K562 (cell line): ENCODE results near the gene FDX2. TPM values are rescaled to one million over a fixed set of nuclear protein-coding genes. Genes with fewer than 3 reads are reported as not detected.

Source experiments
- AFF1 ChIP-seq, 2 experiments: fragments of 450-650 bp; IDR thresholded peaks; 2 replicates each; pipeline ENCODE4 v1.6.1; 2018; ENCODE audit warnings: mild to moderate bottlenecking in 2 of 2, low read depth in 1 of 2; ENCODE audit not compliant: partially characterized antibody in 2 of 2
- ATF7 ChIP-seq: fragments of 450-650 bp; IDR thresholded peaks from 2 replicates; pipeline ENCODE4 v1.7.1; 2014; ENCODE audit warnings: mild to moderate bottlenecking, moderate library complexity
- CREM ChIP-seq: IDR thresholded peaks from 2 replicates; pipeline ENCODE4 v1.6.1; 2014; ENCODE audit warnings: antibody characterized with exemption, low read depth
- E2F4 ChIP-seq: sonication (generic); formaldehyde crosslinking; IDR thresholded peaks from 2 replicates; pipeline ENCODE4 v1.8.0; 2022; ENCODE audit warnings: mild to moderate bottlenecking, low read depth, missing genetic modification reagents
- E2F6 ChIP-seq, 2 experiments: IDR thresholded peaks; 2 replicates each; pipeline ENCODE4 v1.6.1; 2011; ENCODE audit warnings: borderline replicate concordance in 1 of 2, control low read depth in 1 of 2, low read depth in 1 of 2, low read length in 1 of 2, mild to moderate bottlenecking in 1 of 2, mixed read lengths in 1 of 2, moderate library complexity in 1 of 2; ENCODE audit not compliant: insufficient read depth in 1 of 2, insufficient read length in 1 of 2, poor library complexity in 1 of 2, severe bottlenecking in 1 of 2; ENCODE audit errors: extremely low read depth in 1 of 2
- MAZ ChIP-seq, 2 experiments: fragments of 450-650 bp in 1 of 2; sonication (generic) in 1 of 2; formaldehyde crosslinking; IDR thresholded peaks in 1 of 2; conservative IDR thresholded peaks in 1 of 2; 2 replicates each; pipeline versions ENCODE4 v1.4.0 to v1.5.0; 2020; ENCODE audit warnings: mild to moderate bottlenecking in 1 of 2, missing genetic modification reagents in 1 of 2
- NR2C1 ChIP-seq, 2 experiments: fragments of 450-650 bp; IDR thresholded peaks; 2 replicates each; pipeline ENCODE4 v1.6.1; 2017; ENCODE audit warnings: mild to moderate bottlenecking in 2 of 2, antibody characterized with exemption in 1 of 2, inconsistent platforms in 1 of 2, missing compliant biosample characterization in 1 of 2, missing genetic modification characterization in 1 of 2
- PCBP1 ChIP-seq: fragments of 200-400 bp; formaldehyde crosslinking; IDR thresholded peaks from 2 replicates; pipeline ENCODE4 v1.6.1; 2018; ENCODE audit warnings: mild to moderate bottlenecking, low read depth, low read length; ENCODE audit not compliant: poor library complexity, severe bottlenecking
- POLR2B ChIP-seq: fragments of 450-650 bp; IDR thresholded peaks from 2 replicates; pipeline ENCODE4 v1.6.1; 2018; ENCODE audit warnings: low read depth; ENCODE audit not compliant: partially characterized antibody
- PURB ChIP-seq: sonication (generic); formaldehyde crosslinking; IDR thresholded peaks from 2 replicates; pipeline ENCODE4 v1.9.0; 2021; ENCODE audit warnings: low read depth, mild to moderate bottlenecking, missing genetic modification reagents
- SAFB ChIP-seq: fragments of 200-400 bp; formaldehyde crosslinking; IDR thresholded peaks from 2 replicates; pipeline ENCODE4 v1.6.1; 2017; ENCODE audit warnings: low read depth, low read length, borderline replicate concordance
- SMARCA5 ChIP-seq: fragments of 450-650 bp; IDR thresholded peaks from 2 replicates; pipeline ENCODE4 v1.6.1; 2016
- TEAD1 ChIP-seq, 2 experiments: fragments of 450-650 bp in 1 of 2; sonication (generic) in 1 of 2; formaldehyde crosslinking; IDR thresholded peaks; 2 replicates each; pipeline versions ENCODE4 v1.4.0 to v1.8.0; 2020 to 2022; ENCODE audit warnings: mild to moderate bottlenecking in 2 of 2, missing genetic modification reagents in 1 of 2
- TFAP4 ChIP-seq: sonication (generic); formaldehyde crosslinking; IDR thresholded peaks from 2 replicates; pipeline ENCODE4 v1.8.0; 2022; ENCODE audit warnings: missing genetic modification reagents, mild to moderate bottlenecking, moderate library complexity, borderline replicate concordance
- UBTF ChIP-seq, 2 experiments: IDR thresholded peaks; 2 replicates each; pipeline ENCODE4 v1.6.1; 2012; ENCODE audit warnings: improper control_type of control experiment in 2 of 2, low read depth in 2 of 2, low read length in 2 of 2, borderline replicate concordance in 1 of 2
- polyA plus RNA-seq, 8 experiments: library from polyadenylated mRNA; depleted of rRNA in 4 of 8; stranded (reverse) in 5 of 8; unstranded in 3 of 8; fragments of >200 nt; fragmentation: Nextera tagmentation in 2 of 8; fragmentation: Illumina TruSeq in 1 of 8; extraction: Ambion mirVana in 2 of 8; extraction: Trizol in 1 of 8; gene quantifications; 2 replicates each; pipeline versions ENCODE4 v1.2.1 to v1.2.3, GENCODE V29; 2011 to 2014; ENCODE audit warnings: inconsistent platforms in 1 of 8, missing spikeins in 1 of 8
- total RNA-seq, 7 experiments: library from RNA; depleted of rRNA in 6 of 7; stranded (reverse); fragments of >200 nt in 6 of 7; fragmentation: Illumina TruSeq in 2 of 7; extraction: Trizol in 2 of 7; gene quantifications; 2 replicates each; pipeline versions ENCODE4 v1.2.1 to v1.2.3, GENCODE V29; 2011 to 2021; ENCODE audit warnings: low replicate concordance in 1 of 7

Gene FDX2
- total and polyA plus RNA-seq, 9 of the 15 experiments (the other 6 are each of a cell fraction or from before 2014, with no cell fraction given), result 2.5 to 49.8 (median 29.7) TPM

- no peak for TF ChIP-seq SMARCA5
- TF ChIP-seq PCBP1, result peak; percentile 68
- peak; percentile 75 for TF ChIP-seq TFAP4 (CRISPR knock-in tag)
- peak; percentile 85 for TF ChIP-seq E2F4 (CRISPR knock-in tag)
- TF ChIP-seq SAFB, result peak; percentile 89
- TF ChIP-seq TEAD1 (CRISPR knock-in tag; IDR thresholded peaks at IDR 0.05), result peak in 1 of 2 experiments; percentile 65; a peak in 1 of 4 replicates
- TF ChIP-seq E2F6 (IDR thresholded peaks at IDR 0.05; ENCODE audit: borderline replicate concordance in 1 of 2, extremely low read depth in 1 of 2, insufficient read depth in 1 of 2, insufficient read length in 1 of 2, low read depth in 1 of 2, low read length in 1 of 2, poor library complexity in 1 of 2, severe bottlenecking in 1 of 2), result peak; percentile 18 to 62
- TF ChIP-seq ATF7, result peak; percentile 99
- peak; percentile 78 for TF ChIP-seq CREM
- peak; percentile 92 for TF ChIP-seq POLR2B
- TF ChIP-seq AFF1 (IDR thresholded peaks at IDR 0.05; ENCODE audit: low read depth in 1 of 2, partially characterized antibody in 2 of 2), result peak in 1 of 2 experiments; percentile 64
- peak; percentile 86 to 87 for TF ChIP-seq MAZ (CRISPR knock-in tag; conservative IDR thresholded peaks at IDR 0.05 in 1 of 2, IDR thresholded peaks at IDR 0.05 in 1 of 2)
- no peak for TF ChIP-seq PURB
- TF ChIP-seq NR2C1 (IDR thresholded peaks at IDR 0.05), result no peak
- no peak; the same call in 1 of the 2 replicates for TF ChIP-seq NR2C1 (tag; IDR thresholded peaks at IDR 0.05)
- peak; percentile 53 to 70; a peak in 1 of 4 replicates for TF ChIP-seq UBTF (IDR thresholded peaks at IDR 0.05; ENCODE audit: borderline replicate concordance in 1 of 2, low read depth in 2 of 2, low read length in 2 of 2)
Observed at GRCh38 chr19:10332965-10333757, 17.3 kb upstream of the FDX2 start, which contains the start of gene RAVER1 (continued).
